Mononuclear cell (primary cell): ENCODE results near the gene DISC1. TPM values are rescaled to one million over a fixed set of nuclear protein-coding genes. Genes with fewer than 3 reads are reported as not detected.
"Not testable (repeated sequence)": the region's sequence is repeated elsewhere in the genome, so short reads cannot be mapped to it uniquely, and the experiment has no call there.

Experiments
- H3K27me3 ChIP-seq: 2 replicates; pipeline ENCODE4 v1.6.0; 2011; ENCODE audit warnings: low read length, control low read depth; ENCODE audit not compliant: insufficient read depth
- H3K4me1 ChIP-seq: 2 replicates; pipeline ENCODE4 v1.5.1; 2011; ENCODE audit warnings: mild to moderate bottlenecking, low read length, control low read depth; ENCODE audit not compliant: insufficient read depth
- H3K4me3 ChIP-seq: 2 replicates; pipeline ENCODE4 v1.5.1; 2011; ENCODE audit warnings: mild to moderate bottlenecking, low read length, moderate library complexity
- H3K9me3 ChIP-seq: 2 replicates; pipeline ENCODE4 v1.5.1; 2011; ENCODE audit warnings: low read depth, mild to moderate bottlenecking, control low read depth, low read length
- total RNA-seq: library from RNA; depleted of rRNA; stranded (reverse); fragments of >200 nt; gene quantifications from one replicate; pipeline ENCODE4 v1.2.3, GENCODE V29; 2012

Gene DISC1
- total RNA-seq, 1 donor: 17.2 TPM

- Histone ChIP-seq H3K9me3 (no peaks in the 10 kb centered on the region), H3K4me3 (no peak overlapping the region), H3K4me1 (no peaks in the 10 kb centered on the region), H3K27me3 (no peaks in the 10 kb centered on the region)
These were observed 267.0 kb downstream of the DISC1 start for GRCh38 chr1:231893400-231894102.

DNA sequence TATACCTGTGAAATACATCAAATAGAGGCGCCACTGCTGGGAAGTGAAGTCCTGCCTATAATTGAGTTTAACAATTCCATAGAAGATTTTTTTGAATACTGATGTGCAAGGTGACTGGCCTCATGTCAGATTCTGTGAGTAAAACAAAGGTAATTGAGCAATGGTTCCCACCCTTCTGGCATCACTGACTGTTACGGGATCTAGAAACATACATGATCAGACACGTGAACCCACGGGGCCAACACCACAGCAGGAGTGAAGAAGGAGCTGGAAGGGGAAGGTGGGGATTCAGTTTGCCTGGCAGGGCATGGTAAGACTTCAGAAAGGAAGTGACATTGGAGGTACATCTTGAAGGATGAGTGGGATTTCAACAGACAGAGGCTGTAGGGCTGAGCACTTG lies 270.2 kb downstream of the DISC1 start:
- Histone ChIP-seq H3K4me1 (no peaks in the 10 kb centered on the region), H3K9me3 (no peaks in the 10 kb centered on the region), H3K27me3 (no peaks in the 10 kb centered on the region), H3K4me3 (no peak overlapping the region)

DNA sequence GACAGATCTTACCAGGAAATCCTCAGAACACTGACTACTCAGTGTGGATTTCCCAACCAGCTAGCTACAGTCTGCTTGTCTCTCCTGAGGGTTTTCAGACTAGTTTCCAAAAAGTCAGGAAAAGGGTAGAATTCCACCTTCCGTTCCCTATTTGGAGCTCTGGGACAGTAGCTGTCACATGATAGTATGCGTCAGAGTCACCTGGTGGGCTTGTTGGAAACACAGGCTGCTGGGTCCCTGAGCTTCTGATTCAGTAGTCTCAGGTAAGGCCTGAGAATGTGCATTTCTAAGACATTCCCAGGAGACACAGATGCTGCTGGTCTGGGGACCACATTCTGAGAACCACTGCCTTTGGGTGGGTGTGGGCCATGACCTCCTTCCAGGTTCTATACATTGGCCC lies 272.5 kb downstream of the DISC1 start:
- H3K4me1 ChIP-seq: no peaks in the 10 kb centered on the region
- H3K27me3 ChIP-seq: no peaks in the 10 kb centered on the region
- no peak overlapping the region for H3K4me3 ChIP-seq
- H3K9me3 ChIP-seq: no peaks in the 10 kb centered on the region

DNA sequence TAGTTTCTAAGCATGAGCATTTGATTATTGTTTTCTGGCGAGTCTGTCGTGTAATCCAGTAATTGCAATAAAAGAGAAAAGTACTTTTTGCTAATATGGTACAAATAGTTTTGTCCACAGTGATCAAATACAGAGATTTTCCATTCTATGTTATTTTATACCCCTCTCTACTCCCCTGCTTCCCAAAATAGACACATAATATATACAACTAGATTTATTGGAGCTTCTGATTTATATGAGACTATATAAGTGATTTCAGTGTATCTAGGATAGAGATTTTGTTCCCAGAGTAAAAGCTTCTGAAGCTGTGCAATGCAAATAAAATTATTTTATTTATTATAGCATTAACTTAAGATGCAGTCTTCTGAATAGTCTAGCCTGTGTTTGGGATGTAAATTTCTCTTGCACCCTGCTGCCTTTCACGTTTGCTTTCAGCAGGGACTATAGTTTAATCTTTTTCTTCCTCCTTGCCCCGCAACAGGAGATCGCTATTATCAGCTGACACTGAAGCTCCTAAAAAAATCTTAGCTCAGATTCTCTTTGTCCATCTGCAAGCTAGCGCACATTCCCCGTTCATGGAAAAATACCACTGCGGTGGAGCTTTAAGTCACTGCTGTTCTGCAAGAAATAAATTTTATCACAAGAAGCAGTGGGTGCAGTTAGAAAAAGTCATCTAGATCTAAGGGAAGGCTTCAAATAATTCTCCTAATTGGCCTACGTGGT lies 273.3 kb downstream of the DISC1 start:
- no peak overlapping the region for H3K4me3 ChIP-seq
- H3K9me3 ChIP-seq: no peaks in the 10 kb centered on the region
- no peaks in the 10 kb centered on the region for H3K4me1 ChIP-seq

GRCh38 chr1:231903586-231904081 lies 277.0 kb downstream of the DISC1 start:
- Histone ChIP-seq H3K4me3 (no peak overlapping the region), H3K27me3 (no peaks in the 10 kb centered on the region), H3K4me1 (no peaks in the 10 kb centered on the region), H3K9me3 (no peaks in the 10 kb centered on the region)

More for the DNA sequence above, 273.3 kb downstream of the DISC1 start:
- no peaks in the 10 kb centered on the region for H3K27me3 ChIP-seq

DNA sequence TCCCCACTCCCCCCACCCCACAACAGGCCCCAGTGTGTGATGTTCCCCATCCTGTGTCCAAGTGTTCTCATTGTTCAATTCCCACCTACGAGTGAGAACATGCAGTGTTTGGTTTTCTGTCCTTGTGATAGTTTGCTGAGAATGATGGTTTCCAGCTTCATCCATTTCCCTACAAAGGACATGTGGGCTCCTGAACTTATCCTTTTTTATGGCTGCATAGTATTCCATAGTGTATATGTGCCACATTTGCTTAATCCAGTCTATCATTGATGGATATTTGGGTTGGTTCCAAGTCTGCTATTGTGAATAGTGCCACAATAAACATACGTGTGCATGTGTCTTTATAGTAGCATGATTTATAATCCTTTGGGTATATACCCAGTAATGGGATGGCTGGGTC lies 280.7 kb downstream of the DISC1 start:
- not testable (repeated sequence) for H3K9me3 ChIP-seq, H3K4me3 ChIP-seq, H3K27me3 ChIP-seq, H3K4me1 ChIP-seq

GRCh38 chr1:231913493-231913892 lies 286.9 kb downstream of the DISC1 start:
- no peaks in the 10 kb centered on the region for H3K9me3 ChIP-seq
- no peaks in the 10 kb centered on the region for H3K27me3 ChIP-seq
- H3K4me1 ChIP-seq: peaks cover 30% of the 10 kb centered on the region
- no peak overlapping the region for H3K4me3 ChIP-seq

DNA sequence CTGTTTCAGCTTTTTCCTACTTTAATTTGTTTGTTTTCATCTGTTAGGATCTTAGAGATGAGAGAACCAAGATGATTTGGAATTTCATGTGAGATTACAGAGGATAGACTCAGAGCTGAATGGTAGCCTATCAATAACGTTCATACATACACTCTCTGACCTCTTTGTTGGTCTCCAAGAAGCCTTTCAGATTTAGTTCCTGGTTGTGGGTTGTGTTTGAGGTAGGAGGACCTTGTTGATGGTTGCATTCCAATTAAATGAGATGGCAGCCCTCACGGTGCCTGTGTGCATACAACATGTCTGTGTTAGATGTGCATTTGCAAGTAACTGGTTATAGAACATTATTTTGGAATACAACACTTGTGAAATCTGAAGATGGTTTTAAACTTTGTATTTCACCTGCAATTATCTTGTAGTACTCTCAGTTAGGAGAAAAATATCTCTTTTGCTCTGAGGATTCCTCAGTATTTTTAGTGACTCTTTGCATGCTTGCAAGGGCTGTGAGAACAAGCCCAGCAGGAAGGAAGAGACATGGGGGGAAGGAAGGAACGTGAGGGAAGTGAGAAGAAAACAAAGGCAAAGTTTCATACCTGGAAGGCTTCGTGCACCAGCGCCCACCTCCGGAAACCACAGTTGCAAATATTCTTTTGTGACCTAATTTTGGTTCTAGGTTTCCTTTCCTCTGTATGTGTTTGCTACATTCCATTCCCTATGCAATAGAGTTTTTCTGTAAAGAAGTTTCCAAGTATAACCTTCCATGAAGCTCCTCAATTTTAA lies 291.8 kb downstream of the DISC1 start:
- Histone ChIP-seq H3K4me1 (peaks cover 41% of the 10 kb centered on the region), H3K4me3 (no peak overlapping the region), H3K9me3 (no peaks in the 10 kb centered on the region), H3K27me3 (no peaks in the 10 kb centered on the region)

GRCh38 chr1:231919239-231919885 lies 292.8 kb downstream of the DISC1 start:
- H3K9me3 ChIP-seq: no peaks in the 10 kb centered on the region
- peaks cover 37% of the 10 kb centered on the region for H3K4me1 ChIP-seq
- H3K4me3 ChIP-seq: no peak overlapping the region
- H3K27me3 ChIP-seq: no peaks in the 10 kb centered on the region

DNA sequence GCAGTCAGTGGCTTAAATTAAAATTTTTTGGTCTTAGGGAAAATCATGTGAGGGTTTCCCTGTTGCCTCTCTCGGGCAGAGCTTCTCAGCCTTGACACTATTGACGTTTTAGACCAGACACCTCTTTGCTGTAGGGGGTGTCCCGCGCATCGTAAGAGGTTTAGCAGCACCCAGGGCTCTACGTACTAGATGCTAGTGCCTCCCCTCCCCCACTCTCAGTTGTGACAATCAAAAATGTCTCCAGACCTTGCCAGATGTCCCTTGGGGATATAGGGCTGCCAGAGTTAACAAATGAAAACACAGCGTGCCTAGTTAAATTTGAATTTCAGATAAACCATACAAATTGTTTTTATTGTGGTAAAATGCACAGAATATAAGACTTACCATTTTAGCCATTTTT lies 293.3 kb downstream of the DISC1 start:
- Histone ChIP-seq H3K27me3 (no peaks in the 10 kb centered on the region), H3K4me1 (peaks cover 37% of the 10 kb centered on the region), H3K9me3 (no peaks in the 10 kb centered on the region), H3K4me3 (no peak overlapping the region)

DNA sequence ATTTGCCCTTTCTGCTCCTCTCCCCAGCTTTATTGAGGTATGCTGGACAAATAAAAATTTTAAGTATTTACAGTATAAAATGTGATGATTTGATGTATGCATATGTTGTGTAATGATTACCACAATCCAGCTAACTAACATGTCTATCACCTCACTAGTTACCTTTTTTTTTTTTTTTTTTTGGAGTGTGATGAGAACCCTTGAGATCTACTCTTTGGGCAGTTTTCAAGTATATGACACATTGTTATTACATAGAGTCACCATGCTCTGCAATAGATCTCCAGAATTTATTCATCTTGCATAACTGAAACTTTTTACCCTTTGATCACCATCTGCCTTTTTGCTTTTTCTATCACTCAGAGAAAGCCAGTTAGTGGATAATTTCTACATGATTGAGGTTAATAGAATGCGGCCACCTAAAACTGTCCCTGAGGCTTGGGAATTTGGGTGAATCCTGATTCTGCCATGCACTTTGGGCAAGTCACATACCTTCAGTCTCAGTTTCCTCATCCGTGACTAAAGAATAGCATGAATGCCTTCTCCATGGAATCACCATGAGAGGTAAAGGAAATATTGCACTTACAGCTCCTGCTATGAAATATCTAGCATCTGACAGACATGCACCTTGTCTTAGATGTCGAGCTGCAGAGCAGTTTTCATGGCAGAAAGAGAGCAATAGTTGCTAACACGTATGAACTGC lies 295.2 kb downstream of the DISC1 start:
- Histone ChIP-seq H3K9me3 (no peaks in the 10 kb centered on the region), H3K4me3 (no peak overlapping the region), H3K4me1 (peaks cover 29% of the 10 kb centered on the region), H3K27me3 (no peaks in the 10 kb centered on the region)

GRCh38 chr1:231923491-231924041 lies 297.0 kb downstream of the DISC1 start:
- no peaks in the 10 kb centered on the region for H3K9me3 ChIP-seq
- peaks cover 16% of the 10 kb centered on the region for H3K4me1 ChIP-seq
- no peak overlapping the region for H3K4me3 ChIP-seq
- no peaks in the 10 kb centered on the region for H3K27me3 ChIP-seq

- Histone ChIP-seq H3K4me1 (peaks cover 12% of the 10 kb centered on the region), H3K4me3 (no peak overlapping the region), H3K27me3 (no peaks in the 10 kb centered on the region), H3K9me3 (no peaks in the 10 kb centered on the region)
These were observed 297.6 kb downstream of the DISC1 start for GRCh38 chr1:231924180-231924579.

- H3K4me1 ChIP-seq: no peaks in the 10 kb centered on the region
- no peaks in the 10 kb centered on the region for H3K27me3 ChIP-seq
- H3K4me3 ChIP-seq: no peak overlapping the region
- no peaks in the 10 kb centered on the region for H3K9me3 ChIP-seq
These were observed 299.3 kb downstream of the DISC1 start for GRCh38 chr1:231925864-231926263.
